HepG2 (cell line): ENCODE data around the gene AUP1. TPM values are rescaled to one million over a fixed set of nuclear protein-coding genes. Genes with fewer than 3 reads are reported as not detected.

Experiments used
- CCAR2 ChIP-seq: fragments of 200-400 bp; formaldehyde crosslinking; optimal IDR thresholded peaks from 2 replicates; pipeline ENCODE3; 2018; ENCODE audit warnings: low read depth, mild to moderate bottlenecking, low read length, moderate library complexity
- DR1 ChIP-seq: sonication (generic); formaldehyde crosslinking; IDR thresholded peaks from 2 replicates; pipeline ENCODE4 v1.8.0; 2021; ENCODE audit warnings: mild to moderate bottlenecking, missing genetic modification reagents, inconsistent platforms
- GABPB1 ChIP-seq: IDR thresholded peaks from 2 replicates; pipeline ENCODE4 v1.6.1; 2016; ENCODE audit warnings: mild to moderate bottlenecking, missing genetic modification reagents, moderate library complexity, missing compliant biosample characterization
- HDAC1 ChIP-seq: sonication (generic); formaldehyde crosslinking; IDR thresholded peaks from 2 replicates; pipeline ENCODE4 v1.5.1; 2020; ENCODE audit warnings: mild to moderate bottlenecking, missing genetic modification reagents
- MIER2 ChIP-seq: IDR thresholded peaks from 2 replicates; pipeline ENCODE4 v1.6.1; 2016; ENCODE audit warnings: missing biosample characterization, missing genetic modification reagents
- NBN ChIP-seq: fragments of 450-650 bp; conservative IDR thresholded peaks from 2 replicates; pipeline ENCODE4 v1.6.1; 2017
- PAWR ChIP-seq: sonication (generic); formaldehyde crosslinking; IDR thresholded peaks from 2 replicates; pipeline ENCODE4 v1.4.0; 2020; ENCODE audit warnings: missing genetic modification reagents, mild to moderate bottlenecking, borderline replicate concordance
- PCBP1 ChIP-seq: fragments of 200-400 bp; formaldehyde crosslinking; IDR thresholded peaks from 2 replicates; pipeline ENCODE4 v1.6.1; 2017; ENCODE audit warnings: mild to moderate bottlenecking, low read depth, low read length, borderline replicate concordance
- RARA ChIP-seq: IDR thresholded peaks from 2 replicates; pipeline ENCODE4 v1.6.1; 2016; ENCODE audit warnings: missing genetic modification reagents, missing compliant biosample characterization
- SAP130 ChIP-seq: IDR thresholded peaks from 2 replicates; pipeline ENCODE4 v1.6.1; 2016; ENCODE audit warnings: low read depth
- SATB2 ChIP-seq: sonication (generic); formaldehyde crosslinking; IDR thresholded peaks from 2 replicates; pipeline ENCODE4 v1.5.0; 2020; ENCODE audit warnings: missing genetic modification reagents
- TAF1 ChIP-seq: sonication (generic); formaldehyde crosslinking; IDR thresholded peaks from 2 replicates; pipeline ENCODE4 v1.4.0; 2020; ENCODE audit warnings: missing genetic modification reagents
- XBP1 ChIP-seq: sonication (generic); formaldehyde crosslinking; IDR thresholded peaks from 2 replicates; pipeline ENCODE4 v1.5.0; 2020; ENCODE audit warnings: missing genetic modification reagents
- YEATS4 ChIP-seq: sonication (generic); formaldehyde crosslinking; IDR thresholded peaks from 2 replicates; pipeline ENCODE4 v1.4.0; 2020; ENCODE audit warnings: missing genetic modification reagents, borderline replicate concordance
- ZBTB38 ChIP-seq: sonication (generic); formaldehyde crosslinking; IDR thresholded peaks from 2 replicates; pipeline ENCODE4 v1.5.1; 2020; ENCODE audit warnings: mild to moderate bottlenecking, missing genetic modification reagents
- ZFP90 ChIP-seq: sonication (generic); formaldehyde crosslinking; IDR thresholded peaks from 2 replicates; pipeline ENCODE4 v1.8.0; 2022; ENCODE audit warnings: missing genetic modification reagents, mild to moderate bottlenecking, inconsistent platforms, borderline replicate concordance
- ZFY ChIP-seq: sonication (generic); formaldehyde crosslinking; IDR thresholded peaks from 2 replicates; pipeline ENCODE4 v1.4.0; 2020; ENCODE audit warnings: missing genetic modification reagents
- ZNF251 ChIP-seq: sonication (generic); formaldehyde crosslinking; IDR thresholded peaks from 2 replicates; pipeline ENCODE4 v1.9.0; 2021; ENCODE audit warnings: mild to moderate bottlenecking, missing genetic modification reagents
- ZNF30 ChIP-seq: sonication (generic); formaldehyde crosslinking; IDR thresholded peaks from 2 replicates; pipeline ENCODE4 v1.5.0; 2020; ENCODE audit warnings: mild to moderate bottlenecking, missing genetic modification reagents
- ZNF333 ChIP-seq: sonication (generic); formaldehyde crosslinking; IDR thresholded peaks from 2 replicates; pipeline ENCODE4 v1.4.0; 2020; ENCODE audit warnings: mild to moderate bottlenecking, missing genetic modification reagents, borderline replicate concordance
- ZNF337 ChIP-seq: sonication (generic); formaldehyde crosslinking; IDR thresholded peaks from 2 replicates; pipeline ENCODE4 v1.5.1; 2020; ENCODE audit warnings: missing genetic modification reagents, low read depth, mild to moderate bottlenecking, borderline replicate concordance
- ZNF703 ChIP-seq: sonication (generic); formaldehyde crosslinking; IDR thresholded peaks from 2 replicates; pipeline ENCODE4 v1.5.1; 2020; ENCODE audit warnings: missing genetic modification reagents, mild to moderate bottlenecking, moderate library complexity, borderline replicate concordance
- ZNF761 ChIP-seq: sonication (generic); formaldehyde crosslinking; conservative IDR thresholded peaks from 2 replicates; pipeline ENCODE4 v1.4.0; 2020; ENCODE audit warnings: mild to moderate bottlenecking, missing genetic modification reagents
- ZSCAN12 ChIP-seq: sonication (generic); formaldehyde crosslinking; IDR thresholded peaks from 2 replicates; pipeline ENCODE4 v1.9.0; 2021; ENCODE audit warnings: mild to moderate bottlenecking, missing genetic modification reagents
- polyA plus RNA-seq, 8 experiments: library from polyadenylated mRNA; depleted of rRNA in 3 of 8; stranded (reverse) in 7 of 8; unstranded in 1 of 8; fragments of >200 nt; fragmentation: Illumina TruSeq in 4 of 8; extraction: Trizol in 4 of 8; gene quantifications; 2 replicates each; pipeline versions ENCODE4 v1.2.1 to v1.2.3, GENCODE V29; 2011 to 2016; ENCODE audit warnings: low read depth in 4 of 8, missing spikeins in 1 of 8, mixed read lengths in 1 of 8; ENCODE audit not compliant: insufficient read depth in 1 of 8
- total RNA-seq, 5 experiments: library from RNA; depleted of rRNA; stranded (reverse); fragments of >200 nt; fragmentation: Illumina TruSeq; extraction: Trizol; gene quantifications; 2 replicates each; pipeline ENCODE4 v1.2.3, GENCODE V29; 2016; ENCODE audit warnings: low read depth in 1 of 5
- TF ChIP-seq, protein P1 (sequence below): IDR thresholded peaks from 2 replicates; pipeline ENCODE4 v1.6.1; 2016; ENCODE audit warnings: missing compliant biosample characterization, missing genetic modification reagents, borderline replicate concordance
- TF ChIP-seq, protein P2 (sequence below): sonication (generic); formaldehyde crosslinking; IDR thresholded peaks from 2 replicates; pipeline ENCODE4 v1.5.0; 2020; ENCODE audit warnings: missing genetic modification reagents, mild to moderate bottlenecking, borderline replicate concordance
- TF ChIP-seq, protein P3 (sequence below): sonication (generic); formaldehyde crosslinking; IDR thresholded peaks from 2 replicates; pipeline ENCODE4 v1.5.0; 2020; ENCODE audit warnings: missing genetic modification reagents, mild to moderate bottlenecking, borderline replicate concordance

AUP1 gene
- total and polyA plus RNA-seq, 2 of the 13 experiments (the other 11 are each of a cell fraction or from before 2014, with no cell fraction given), result 174 to 267 TPM

DNA sequence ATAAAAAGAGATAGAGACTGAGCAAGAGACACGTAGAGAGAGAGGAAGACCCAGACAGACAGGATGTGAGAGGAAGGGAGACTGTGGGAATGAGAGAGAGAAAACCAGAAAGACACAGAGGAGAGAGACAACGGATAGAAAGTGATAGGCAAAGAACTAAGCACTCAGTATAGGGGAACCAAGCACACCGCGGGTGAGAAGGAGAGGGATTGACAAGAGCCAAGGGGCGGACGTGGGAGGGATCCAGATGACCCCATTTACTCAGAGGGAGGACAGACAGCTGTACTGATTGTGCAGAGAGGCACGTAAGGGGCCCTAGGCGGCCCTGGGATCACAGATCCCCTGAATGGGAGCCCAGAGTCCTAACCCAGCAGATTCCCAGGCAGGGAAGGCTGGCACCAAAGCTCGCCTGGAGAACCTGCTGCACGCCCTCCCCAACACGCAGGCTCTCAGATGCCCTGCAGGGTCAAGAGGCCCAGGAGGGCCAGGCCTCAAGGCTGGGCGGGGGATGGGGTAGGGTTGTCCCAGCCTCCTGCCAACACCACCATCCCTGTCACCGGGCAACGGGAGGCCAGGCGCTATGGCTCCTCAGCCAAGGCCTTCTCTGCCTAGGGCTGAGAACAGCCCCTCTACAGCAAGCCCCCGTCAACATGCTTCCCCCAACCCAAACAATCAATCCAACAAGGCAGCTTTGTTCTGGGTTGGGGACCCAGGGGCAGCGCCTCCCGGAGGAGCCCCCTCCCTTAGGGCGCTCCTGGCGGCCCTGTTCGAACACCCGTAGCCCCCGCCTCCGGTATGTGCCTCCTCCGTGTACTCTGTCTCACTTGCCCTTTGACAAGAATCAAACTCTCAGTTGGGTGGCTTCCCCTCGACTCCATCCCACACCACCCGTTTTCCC is 23.7 kb upstream of the AUP1 start (continued):
- 0 out of 2 replicates have a peak, but pooled peaks have one; percentile 77 for TF ChIP-seq ZNF251 (CRISPR knock-in tag)
- TF ChIP-seq ZNF30 (CRISPR knock-in tag), result 0 out of 2 replicates have a peak, but pooled peaks have one; percentile 20
- TF ChIP-seq ZFY (CRISPR knock-in tag), result peak; percentile 2; the same call in 1 of the 2 replicates
- no peak for TF ChIP-seq ZNF703 (CRISPR knock-in tag)
- TF ChIP-seq HDAC1 (CRISPR knock-in tag), result peak; percentile 45; the same call in 1 of the 2 replicates
- TF ChIP-seq RARA, result no peak
- TF ChIP-seq TAF1 (CRISPR knock-in tag), result peak; percentile 29; the same call in 1 of the 2 replicates
- TF ChIP-seq SAP130, result peak; percentile 59
- TF ChIP-seq, protein P1, sequence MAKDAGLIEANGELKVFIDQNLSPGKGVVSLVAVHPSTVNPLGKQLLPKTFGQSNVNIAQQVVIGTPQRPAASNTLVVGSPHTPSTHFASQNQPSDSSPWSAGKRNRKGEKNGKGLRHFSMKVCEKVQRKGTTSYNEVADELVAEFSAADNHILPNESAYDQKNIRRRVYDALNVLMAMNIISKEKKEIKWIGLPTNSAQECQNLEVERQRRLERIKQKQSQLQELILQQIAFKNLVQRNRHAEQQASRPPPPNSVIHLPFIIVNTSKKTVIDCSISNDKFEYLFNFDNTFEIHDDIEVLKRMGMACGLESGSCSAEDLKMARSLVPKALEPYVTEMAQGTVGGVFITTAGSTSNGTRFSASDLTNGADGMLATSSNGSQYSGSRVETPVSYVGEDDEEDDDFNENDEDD (CRISPR knock-in tag), result no peak
- TF ChIP-seq NBN, result no peak
- no peak for TF ChIP-seq CCAR2
- no peak for TF ChIP-seq XBP1
- 0 out of 2 replicates have a peak, but pooled peaks have one; percentile 51 for TF ChIP-seq PCBP1
- TF ChIP-seq DR1 (CRISPR knock-in tag), result no peak
- TF ChIP-seq, protein P2, sequence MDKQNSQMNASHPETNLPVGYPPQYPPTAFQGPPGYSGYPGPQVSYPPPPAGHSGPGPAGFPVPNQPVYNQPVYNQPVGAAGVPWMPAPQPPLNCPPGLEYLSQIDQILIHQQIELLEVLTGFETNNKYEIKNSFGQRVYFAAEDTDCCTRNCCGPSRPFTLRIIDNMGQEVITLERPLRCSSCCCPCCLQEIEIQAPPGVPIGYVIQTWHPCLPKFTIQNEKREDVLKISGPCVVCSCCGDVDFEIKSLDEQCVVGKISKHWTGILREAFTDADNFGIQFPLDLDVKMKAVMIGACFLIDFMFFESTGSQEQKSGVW (CRISPR knock-in tag), result no peak
- peak; percentile 39; the same call in 1 of the 2 replicates for TF ChIP-seq GABPB1
- TF ChIP-seq, protein P3, sequence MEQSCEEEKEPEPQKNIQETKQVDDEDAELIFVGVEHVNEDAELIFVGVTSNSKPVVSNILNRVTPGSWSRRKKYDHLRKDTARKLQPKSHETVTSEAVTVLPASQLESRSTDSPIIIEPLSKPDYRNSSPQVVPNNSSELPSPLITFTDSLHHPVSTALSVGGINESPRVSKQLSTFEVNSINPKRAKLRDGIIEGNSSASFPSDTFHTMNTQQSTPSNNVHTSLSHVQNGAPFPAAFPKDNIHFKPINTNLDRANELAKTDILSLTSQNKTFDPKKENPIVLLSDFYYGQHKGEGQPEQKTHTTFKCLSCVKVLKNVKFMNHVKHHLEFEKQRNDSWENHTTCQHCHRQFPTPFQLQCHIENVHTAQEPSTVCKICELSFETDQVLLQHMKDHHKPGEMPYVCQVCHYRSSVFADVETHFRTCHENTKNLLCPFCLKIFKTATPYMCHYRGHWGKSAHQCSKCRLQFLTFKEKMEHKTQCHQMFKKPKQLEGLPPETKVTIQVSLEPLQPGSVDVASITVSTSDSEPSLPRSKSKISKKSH, result peak; percentile 18; the same call in 1 of the 2 replicates
- no peak for TF ChIP-seq MIER2
- TF ChIP-seq ZFP90, result no peak
- no peak for TF ChIP-seq SATB2 (CRISPR knock-in tag)
- TF ChIP-seq ZSCAN12, result no peak
- 0 out of 2 replicates have a peak, but pooled peaks have one; percentile 16 for TF ChIP-seq YEATS4 (CRISPR knock-in tag)
- TF ChIP-seq PAWR (CRISPR knock-in tag), result no peak
- TF ChIP-seq ZNF761 (CRISPR knock-in tag), result no peak
- no peak for TF ChIP-seq ZNF333 (CRISPR knock-in tag)
- TF ChIP-seq ZBTB38, result no peak
- no peak for TF ChIP-seq ZNF337 (CRISPR knock-in tag)
